NCI-H2196 (cell line): ENCODE data around the gene FRS3.
A peak's percentile ranks its signal among the peaks of the same experiment; 100 is the strongest.

Source experiments
- DNase-seq: peaks from one replicate; lab custom pipeline; 2025; ENCODE audit not compliant: unreplicated experiment; lab: John Stamatoyannopoulos, UW

The FRS3 gene

DNA sequence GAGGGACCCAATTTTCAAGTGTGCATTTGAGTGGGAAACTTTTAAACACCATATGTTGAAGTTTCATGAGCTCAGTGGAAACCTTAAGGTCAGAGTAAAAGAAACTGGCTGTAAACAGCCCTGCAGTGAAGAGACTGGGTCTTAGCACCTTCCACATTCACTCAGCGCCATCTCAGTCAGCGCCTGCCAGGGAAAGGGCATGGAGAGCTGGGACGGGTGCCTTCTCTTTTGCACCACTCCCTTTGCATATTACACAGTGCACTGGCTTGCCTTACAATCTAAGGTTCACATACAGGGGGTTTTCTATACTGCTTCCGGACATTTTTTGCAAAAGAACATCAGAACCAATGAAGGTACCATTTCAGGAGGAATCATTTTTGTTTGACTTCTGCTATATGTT is 12.3 kb upstream of the FRS3 start:
- no peak for DNase-seq

GRCh38 chr6:41791305-41791704 is 11.6 kb upstream of the FRS3 start:
- no peak for DNase-seq

DNA sequence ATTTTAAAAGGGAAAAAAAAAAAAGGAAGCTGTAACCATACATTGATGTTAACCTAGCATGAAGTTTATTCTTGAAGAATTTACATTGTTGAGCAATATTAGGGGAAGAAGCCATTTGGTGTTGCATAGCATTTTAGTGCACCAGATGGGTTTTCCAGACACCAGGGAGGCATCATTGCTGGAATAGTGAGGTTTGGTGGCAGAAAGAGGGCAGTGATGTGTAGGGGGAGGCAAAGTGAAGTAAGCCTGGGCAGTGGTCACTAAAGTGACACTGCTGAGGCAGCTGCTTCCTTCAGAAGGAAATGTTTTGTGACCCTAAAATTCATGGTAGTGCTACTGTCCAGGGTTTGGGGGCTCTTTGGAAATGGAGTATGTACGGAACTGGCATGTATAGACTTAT is 10.3 kb upstream of the FRS3 start:
- no peak for DNase-seq

- no peak for DNase-seq
Measured at GRCh38 chr6:41789390-41789724, 9.7 kb upstream of the FRS3 start.

- peak; percentile 93 for DNase-seq
Measured at GRCh38 chr6:41787219-41787917, 7.7 kb upstream of the FRS3 start, which contains the start of gene TOMM6. Gene TOMM6, plus strand, starts transcription at chr6:41787694. Its CDS starts 4 bp downstream, at chr6:41787698.

- peak; percentile 91 for DNase-seq
Measured at GRCh38 chr6:41786451-41787218, 6.9 kb upstream of the FRS3 start.

- DNase-seq: no peak
Measured at GRCh38 chr6:41785689-41786450, 6.2 kb upstream of the FRS3 start.

DNA sequence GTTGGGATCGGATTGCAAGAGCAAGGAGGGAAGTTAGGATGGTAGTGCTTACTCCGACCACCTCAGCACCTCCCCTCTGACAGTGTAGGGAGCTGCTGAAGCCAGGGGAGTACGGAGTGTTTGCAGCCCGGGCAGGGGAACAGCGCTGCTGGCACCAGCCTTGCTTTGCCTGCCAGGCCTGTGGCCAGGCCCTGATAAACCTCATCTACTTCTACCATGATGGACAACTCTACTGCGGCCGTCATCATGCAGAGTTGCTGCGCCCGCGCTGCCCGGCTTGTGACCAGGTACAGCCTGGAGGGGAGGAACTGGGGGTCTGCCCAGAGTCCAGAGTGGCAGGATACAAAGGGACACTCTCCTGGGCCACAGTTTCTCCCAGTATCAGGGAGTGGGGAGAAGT is 5.6 kb upstream of the FRS3 start:
- DNase-seq: no peak

DNA sequence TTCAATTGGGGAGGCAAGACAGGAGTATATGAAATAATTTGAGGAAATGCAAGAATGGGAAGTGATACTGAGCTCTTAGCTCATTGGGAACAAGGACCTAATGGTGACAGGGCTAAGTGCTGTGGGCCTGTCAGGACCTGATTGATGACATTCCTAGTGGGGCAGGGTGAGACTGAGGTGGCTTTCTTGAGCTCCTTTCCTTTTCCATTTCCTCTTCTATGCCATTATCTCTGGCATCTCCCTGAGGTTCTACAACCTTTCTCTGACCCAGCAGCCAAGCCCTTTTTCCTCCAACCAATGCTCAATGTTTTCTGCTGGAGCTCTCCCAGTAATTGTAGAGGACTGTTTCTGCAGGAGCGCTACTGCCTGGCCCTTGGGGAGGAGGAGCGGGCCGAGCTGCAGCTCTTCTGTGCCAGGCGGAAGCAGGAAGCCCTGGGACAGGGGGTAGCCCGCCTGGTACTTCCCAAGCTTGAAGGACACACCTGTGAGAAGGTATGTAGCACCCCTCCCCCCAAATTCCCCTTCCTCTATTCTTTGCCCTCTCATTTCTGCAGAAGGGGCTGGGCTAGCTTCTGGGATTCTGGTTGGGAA is 5.0 kb upstream of the FRS3 start:
- DNase-seq: no peak

DNA sequence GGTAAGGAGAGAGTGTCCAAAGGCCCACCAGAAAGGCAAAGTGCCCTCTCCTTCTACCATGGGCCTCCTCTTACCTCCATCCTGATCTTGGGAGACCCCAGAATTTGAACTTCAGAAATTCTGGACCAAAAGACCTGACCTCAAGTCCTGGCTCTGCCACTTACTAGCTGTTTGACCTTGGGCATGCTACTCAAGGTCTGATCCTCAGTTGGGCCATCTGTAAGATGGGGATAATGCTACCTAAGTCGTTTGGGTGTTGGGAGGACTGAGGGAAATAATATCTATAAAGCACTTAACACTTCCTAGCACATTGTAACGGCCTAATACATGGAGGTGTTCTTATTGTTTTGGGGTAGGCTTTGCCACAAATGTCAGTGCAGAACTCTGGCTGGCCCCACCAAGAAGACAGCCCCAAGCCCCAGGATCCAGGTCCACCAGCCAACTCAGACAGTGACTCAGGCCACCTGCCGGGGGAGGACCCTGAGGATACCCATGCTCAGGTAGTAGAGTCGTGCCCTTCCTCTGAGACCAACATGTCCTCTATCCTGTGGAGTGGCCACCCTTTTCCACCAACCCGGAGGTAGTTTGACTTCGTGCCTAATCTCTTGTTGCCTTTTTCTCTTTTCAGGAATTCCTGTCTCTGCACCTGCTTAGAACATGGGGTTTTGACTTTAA is 3.5 kb upstream of the FRS3 start:
- DNase-seq: no peak

DNA sequence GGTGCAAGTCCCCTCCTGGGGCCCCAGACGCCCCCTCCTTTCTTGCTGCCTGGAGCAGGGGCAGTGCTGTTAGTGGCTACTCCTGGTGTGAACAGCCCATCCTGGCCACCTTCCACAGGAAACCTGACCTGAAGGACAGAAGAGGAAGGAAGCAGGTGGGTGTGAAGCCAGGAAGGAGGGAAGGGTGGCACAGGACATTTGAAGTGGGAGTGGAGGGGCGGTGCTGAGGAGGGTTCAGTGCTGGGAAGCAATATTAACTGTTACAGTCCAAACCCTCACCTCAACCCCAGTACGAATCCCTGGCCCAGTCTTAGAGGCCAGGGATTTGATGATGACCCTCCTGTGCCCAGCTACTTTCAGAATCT is 1.6 kb upstream of the FRS3 start:
- peak; percentile 61 for DNase-seq

DNA sequence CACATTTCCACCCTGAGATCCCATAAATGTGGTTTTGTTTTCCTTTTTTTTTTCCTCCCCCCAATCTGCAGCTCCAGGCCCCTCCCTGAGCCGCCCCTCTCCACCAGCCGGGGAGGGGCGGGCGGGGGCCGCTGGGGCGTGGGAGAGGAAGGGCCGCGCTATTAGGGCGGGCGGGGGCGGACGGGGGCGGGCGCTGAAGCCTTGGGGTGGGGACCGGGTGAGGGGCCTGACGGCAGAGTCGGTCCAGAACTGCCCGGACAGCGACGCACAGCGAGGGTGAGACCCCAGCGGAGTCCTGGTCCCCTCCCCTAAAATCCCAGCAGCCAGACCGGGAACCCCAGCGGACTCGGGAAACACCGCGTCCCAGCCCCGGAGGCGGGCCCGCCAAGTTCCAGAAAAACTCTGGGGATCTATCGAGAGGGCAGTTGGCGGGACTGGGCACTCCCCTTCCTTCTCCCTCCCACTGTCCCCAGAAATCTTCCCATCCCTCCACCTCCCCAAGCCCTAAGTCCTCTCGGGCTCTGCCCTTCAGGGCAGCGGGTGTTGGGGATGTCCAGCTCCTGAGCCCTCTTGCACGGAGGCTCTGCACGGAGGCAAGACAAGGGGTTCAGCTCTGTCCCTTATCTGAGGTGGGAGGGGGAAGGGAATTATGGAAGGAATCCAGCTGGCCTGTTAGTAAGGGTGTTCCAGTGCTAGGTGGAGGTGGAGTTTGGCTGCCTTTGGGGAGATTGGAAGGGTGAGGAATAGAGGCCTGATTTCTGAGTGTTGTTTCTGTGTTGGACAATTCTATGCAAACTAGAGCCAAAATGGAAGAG is 1.1 kb upstream of the FRS3 start, which contains the start of gene PRICKLE4:
PRICKLE4 (plus strand) TSS at position 232 of the 815 bp plus-strand sequence. CDS start 2,692 bp downstream, outside the sequence.
- peak; percentile 61 for DNase-seq

DNA sequence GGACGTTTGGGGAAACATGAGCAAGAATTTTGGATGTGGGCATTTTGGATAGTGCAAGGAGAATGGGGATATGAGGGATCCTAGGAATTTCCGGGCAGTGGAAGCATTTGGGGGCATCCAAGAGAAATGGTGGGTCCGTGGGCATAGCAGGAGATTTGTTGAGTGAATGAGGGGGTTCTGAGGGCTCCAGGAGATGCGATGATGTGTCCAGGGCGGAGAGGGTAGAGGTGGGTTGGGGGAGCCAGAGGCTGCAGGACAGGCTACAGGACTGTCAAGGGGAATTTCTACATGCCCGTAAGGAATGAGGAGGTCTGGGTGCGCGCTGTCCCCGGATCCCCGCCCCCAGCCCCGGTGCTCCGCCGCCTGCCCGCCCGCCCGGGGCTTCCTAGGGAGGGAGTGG is 364 bp downstream of the FRS3 start:
- DNase-seq: no peak

GRCh38 chr6:41778895-41779294 is 805 bp downstream of the FRS3 start:
- no peak for DNase-seq

- DNase-seq: no peak
Measured at GRCh38 chr6:41777551-41778285, 2.0 kb downstream of the FRS3 start.

DNA sequence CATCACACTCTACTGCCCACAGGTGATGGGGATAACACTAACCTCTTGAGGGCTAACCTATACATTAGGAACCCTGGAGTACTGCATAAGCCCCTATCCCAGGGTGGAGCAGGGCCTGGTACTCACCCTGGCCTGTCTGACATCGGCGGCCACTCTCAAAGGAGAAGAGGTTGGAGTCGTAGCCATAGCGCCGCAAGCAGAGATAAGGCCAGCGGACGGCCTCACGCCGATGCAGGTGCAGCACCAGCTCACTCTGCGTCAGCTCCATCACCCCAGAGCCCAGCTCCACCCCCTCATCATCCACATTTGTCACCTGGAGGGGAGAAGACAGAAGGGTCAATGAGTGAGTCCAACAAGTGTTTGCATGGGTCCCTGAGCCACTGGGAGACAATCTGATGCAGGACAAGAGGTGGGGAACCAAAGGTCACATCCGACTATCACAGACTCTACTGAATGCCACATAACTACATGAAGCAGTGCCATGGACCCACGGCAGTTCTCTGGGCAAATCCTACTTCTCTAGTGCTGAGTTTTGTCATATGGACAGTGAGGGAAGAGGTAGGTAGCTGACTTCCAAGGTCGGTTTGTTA is 4.3 kb downstream of the FRS3 start:
- no peak for DNase-seq

GRCh38 chr6:41774841-41775240 is 4.9 kb downstream of the FRS3 start:
- DNase-seq: no peak

GRCh38 chr6:41771058-41771983 is 8.4 kb downstream of the FRS3 start:
- no peak for DNase-seq
